ENCODE results near the gene CMIP. TPM values are rescaled to one million over a fixed set of nuclear protein-coding genes. Genes with fewer than 3 reads are reported as not detected.

The CMIP gene
- total RNA-seq, 2 donors from 2014 or later = 7.7 to 19.2 TPM

GRCh38 chr16:81606039-81606438, 161.4 kb downstream of the CMIP start:
- H3K4me3 ChIP-seq = no peak overlapping the region
- H3K27me3 ChIP-seq = no peaks in the 10 kb centered on the region
- H3K9me3 ChIP-seq = no peaks in the 10 kb centered on the region
- no peak for TF ChIP-seq CTCF (IDR thresholded peaks at IDR 0.05)
- H3K4me1 ChIP-seq = peaks cover 0 to 30% of the 10 kb centered on the region in 2 donors
- no peak overlapping the region for H3K27ac ChIP-seq
- no peak for DNase-seq (ENCODE audit: low spot score)
- H3K36me3 ChIP-seq = peaks cover 6% of the 10 kb centered on the region

- no peaks in the 10 kb centered on the region for H3K9me3 ChIP-seq
- no peak for TF ChIP-seq CTCF (IDR thresholded peaks at IDR 0.05)
- peaks cover 0 to 30% of the 10 kb centered on the region in 2 donors for H3K4me1 ChIP-seq
- H3K4me3 ChIP-seq = no peak overlapping the region
- DNase-seq (ENCODE audit: low spot score) = no peak
- no peaks in the 10 kb centered on the region for H3K27me3 ChIP-seq
- H3K36me3 ChIP-seq = peaks cover 6% of the 10 kb centered on the region
- no peak overlapping the region for H3K27ac ChIP-seq
Measured at GRCh38 chr16:81607006-81607405, 162.4 kb downstream of the CMIP start.

GRCh38 chr16:81607805-81608522, 163.4 kb downstream of the CMIP start:
- Histone ChIP-seq H3K9me3 (no peaks in the 10 kb centered on the region), H3K27me3 (no peaks in the 10 kb centered on the region), H3K4me1 (peaks cover 0 to 40% of the 10 kb centered on the region in 2 donors), H3K27ac (peak overlapping the region in 1 of 2 donors; percentile 11), H3K4me3 (no peak overlapping the region), H3K36me3 (peaks cover 6% of the 10 kb centered on the region)
- no peak for TF ChIP-seq CTCF (IDR thresholded peaks at IDR 0.05)
- DNase-seq (ENCODE audit: low spot score) = no peak

GRCh38 chr16:81608523-81609209, 164.1 kb downstream of the CMIP start:
- H3K27me3 ChIP-seq = no peaks in the 10 kb centered on the region
- peaks cover 0 to 45% of the 10 kb centered on the region in 2 donors for H3K4me1 ChIP-seq
- peak overlapping the region; percentile 8 to 11 for H3K27ac ChIP-seq
- TF ChIP-seq CTCF (IDR thresholded peaks at IDR 0.05) = no peak
- peak; percentile 85 for DNase-seq (ENCODE audit: low spot score)
- no peak overlapping the region for H3K4me3 ChIP-seq
- H3K36me3 ChIP-seq = peaks cover 6% of the 10 kb centered on the region
- H3K9me3 ChIP-seq = no peaks in the 10 kb centered on the region

- Histone ChIP-seq H3K27me3 (no peaks in the 10 kb centered on the region), H3K9me3 (no peaks in the 10 kb centered on the region), H3K4me3 (no peak overlapping the region), H3K4me1 (peaks cover 0 to 53% of the 10 kb centered on the region in 2 donors), H3K27ac (peak overlapping the region; percentile 8 to 20), H3K36me3 (peaks cover 6% of the 10 kb centered on the region)
- TF ChIP-seq CTCF (IDR thresholded peaks at IDR 0.05) = no peak
- DNase-seq (ENCODE audit: low spot score) = no peak
Measured at GRCh38 chr16:81609323-81609892, 164.8 kb downstream of the CMIP start.

All from right atrium auricular region (tissue), 2 donors.